Activated CD8-positive, alpha-beta memory T cell treated with anti-CD3 and anti-CD28 coated beads, Interleukin-2, amount 50 U/mL, for 1 hour (primary cell): Measurements from ENCODE around the gene RCAN2.
"Not testable (repeated sequence)": the region's sequence is repeated elsewhere in the genome, so short reads cannot be mapped to it uniquely, and the experiment has no call there.

ENCODE experiments used
- DNase-seq: peaks from one replicate; pipeline ENCODE4 v3.0.0-alpha.2; 2020; ENCODE audit errors: extremely low read depth

The RCAN2 gene

DNA sequence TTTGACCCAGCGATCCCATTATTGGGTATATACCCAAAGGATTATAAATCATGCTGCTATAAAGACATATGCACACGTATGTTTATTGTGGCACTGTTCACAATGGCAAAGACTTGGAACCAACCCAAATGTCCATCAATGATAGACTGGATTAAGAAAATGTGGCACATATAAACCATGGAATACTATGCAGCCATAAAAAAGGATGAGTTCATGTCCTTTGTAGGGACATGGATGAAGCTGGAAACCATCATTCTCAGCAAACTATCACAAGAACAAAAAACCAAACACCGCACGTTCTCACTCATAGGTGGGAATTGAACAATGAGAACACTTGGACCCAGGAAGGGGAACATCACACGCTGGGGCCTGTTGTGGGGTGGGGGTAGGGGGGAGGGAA is 103.5 kb downstream of the RCAN2 start:
- DNase-seq: not testable (repeated sequence)

- no peak for DNase-seq
Measured at GRCh38 chr6:46381579-46381978, 109.7 kb downstream of the RCAN2 start.

DNA sequence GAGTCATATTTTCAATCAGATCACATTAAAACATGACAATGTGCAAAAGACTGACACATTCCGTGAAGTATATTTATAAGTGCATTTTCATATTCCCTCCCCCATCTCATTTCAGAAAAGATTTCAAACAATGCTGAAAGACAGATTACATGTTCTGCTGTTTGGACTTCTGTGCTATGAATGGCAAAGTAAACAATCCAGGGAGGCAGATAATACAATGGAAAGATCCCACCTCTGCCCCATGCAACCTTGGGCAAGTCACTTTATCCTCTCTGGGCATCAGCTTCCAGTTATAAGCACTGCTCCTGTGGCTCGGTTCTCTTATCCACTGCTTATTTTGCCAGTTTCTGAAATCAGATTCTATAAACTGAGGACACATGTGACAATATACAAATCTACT is 110.2 kb downstream of the RCAN2 start:
- no peak for DNase-seq

DNA sequence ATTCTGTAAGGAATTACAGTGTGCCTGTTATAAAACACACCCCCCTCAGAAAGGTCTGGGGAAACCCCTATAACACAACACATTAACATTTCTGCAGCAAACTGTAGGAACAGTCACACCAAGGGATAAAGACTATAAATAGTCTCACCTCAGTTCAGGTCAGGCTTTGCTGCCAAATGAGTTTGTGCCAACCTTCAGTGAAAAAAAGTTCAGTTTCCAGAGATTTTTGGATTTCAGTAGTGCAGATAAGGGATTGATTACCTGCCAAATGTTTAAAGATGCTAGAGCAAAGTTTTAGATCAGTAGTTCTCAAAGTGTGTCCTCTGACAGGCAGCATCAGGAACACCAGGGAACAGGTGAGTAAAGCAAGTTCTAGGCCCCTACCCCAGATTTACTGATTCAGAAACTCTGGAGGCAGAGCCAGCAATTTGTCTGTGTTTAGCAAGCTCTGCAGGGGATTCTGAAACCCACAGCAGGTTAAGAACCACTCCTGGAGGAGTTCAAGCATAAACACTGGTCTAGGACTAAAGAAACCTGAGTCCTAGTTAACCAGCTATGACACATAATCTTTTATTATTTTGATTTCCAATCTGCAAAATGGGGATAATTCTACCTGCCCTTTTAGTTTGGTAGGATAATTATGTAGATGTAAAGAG is 111.0 kb downstream of the RCAN2 start:
- DNase-seq: no peak

- DNase-seq: no peak
Measured at GRCh38 chr6:46378882-46379416, 112.3 kb downstream of the RCAN2 start.

- DNase-seq: no peak
Measured at GRCh38 chr6:46378161-46378881, 112.9 kb downstream of the RCAN2 start.

- no peak for DNase-seq
Measured at GRCh38 chr6:46377209-46377608, 114.0 kb downstream of the RCAN2 start.

GRCh38 chr6:46376562-46377061 is 114.6 kb downstream of the RCAN2 start:
- no peak for DNase-seq

DNA sequence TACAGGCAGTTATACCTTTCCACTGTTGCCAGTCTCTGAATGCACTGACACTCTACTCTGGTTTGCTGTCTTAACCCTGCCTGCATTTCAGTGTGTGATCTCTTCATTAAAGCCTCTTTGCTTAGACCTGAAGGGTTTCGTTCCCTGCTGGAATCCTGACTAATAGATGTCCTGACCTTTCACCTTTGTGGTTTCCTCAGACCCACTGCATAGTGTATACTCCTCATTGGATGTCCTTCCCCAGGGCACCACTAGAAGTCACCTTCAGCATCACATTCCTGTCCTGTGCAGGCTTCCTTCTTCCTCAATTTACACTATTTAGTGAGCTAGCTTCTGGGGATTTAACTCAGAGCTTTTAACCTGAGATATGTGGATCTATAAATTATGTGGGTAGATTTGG is 120.6 kb downstream of the RCAN2 start:
- no peak for DNase-seq

- DNase-seq: no peak
Measured at GRCh38 chr6:46368169-46368536, 123.1 kb downstream of the RCAN2 start.

DNA sequence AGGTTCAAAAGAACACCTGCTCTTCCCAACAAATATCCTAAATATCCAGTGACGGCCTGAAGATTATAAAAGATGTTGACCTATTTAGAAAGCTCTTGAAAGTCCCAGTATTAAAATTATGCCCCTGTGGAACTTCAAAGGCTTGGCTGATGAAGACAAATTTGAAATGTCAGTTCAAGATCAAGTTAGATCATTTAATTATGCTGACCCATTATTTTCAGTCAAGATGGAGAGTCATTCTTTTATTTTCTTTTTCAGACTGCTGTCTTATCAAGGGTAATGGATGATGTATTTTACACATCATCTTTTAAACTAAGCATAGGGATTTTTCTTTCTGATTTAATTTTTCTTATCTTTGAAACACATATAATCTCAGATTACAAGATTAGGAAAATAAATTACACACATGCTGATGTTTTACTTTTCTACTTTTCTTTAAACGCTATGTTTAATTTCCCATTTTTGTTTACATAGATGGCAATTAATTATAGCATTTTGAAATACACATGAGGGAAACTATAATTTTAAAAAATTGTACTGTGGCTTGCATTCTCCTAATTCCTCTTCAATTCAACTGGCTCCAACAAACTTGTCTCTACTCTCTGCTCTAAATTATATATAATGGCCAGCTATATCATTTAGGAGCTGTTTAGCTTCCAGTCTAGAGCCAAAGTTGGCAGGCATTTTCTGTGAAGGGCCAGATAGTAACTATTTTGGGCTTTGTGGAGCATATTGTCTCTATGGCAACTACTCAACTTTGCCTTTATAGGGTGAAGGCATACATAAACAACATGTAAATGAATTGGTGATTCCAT is 123.7 kb downstream of the RCAN2 start:
- no peak for DNase-seq

- DNase-seq: no peak
Measured at GRCh38 chr6:46366190-46366900, 124.9 kb downstream of the RCAN2 start.

GRCh38 chr6:46357591-46357990 is 133.7 kb downstream of the RCAN2 start:
- no peak for DNase-seq

DNA sequence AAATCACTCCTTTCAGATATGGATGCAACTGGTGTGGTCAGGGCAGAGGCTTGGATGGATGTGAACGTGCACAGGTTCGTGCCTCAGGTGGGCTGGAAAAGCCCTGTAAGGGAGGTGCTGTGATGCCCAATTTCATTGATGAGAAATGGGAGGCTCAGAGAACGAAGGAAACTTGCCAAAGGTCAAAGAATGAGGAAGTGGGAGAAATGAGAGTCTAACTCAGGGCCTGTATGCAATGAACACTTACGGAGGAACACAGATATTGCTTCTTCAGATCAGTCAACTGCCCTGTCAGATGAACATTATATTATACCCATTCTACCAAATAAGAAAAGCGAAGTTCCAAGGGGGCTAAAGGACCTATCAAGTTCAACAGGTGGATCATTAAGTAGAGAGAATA is 134.7 kb downstream of the RCAN2 start:
- DNase-seq: no peak

DNA sequence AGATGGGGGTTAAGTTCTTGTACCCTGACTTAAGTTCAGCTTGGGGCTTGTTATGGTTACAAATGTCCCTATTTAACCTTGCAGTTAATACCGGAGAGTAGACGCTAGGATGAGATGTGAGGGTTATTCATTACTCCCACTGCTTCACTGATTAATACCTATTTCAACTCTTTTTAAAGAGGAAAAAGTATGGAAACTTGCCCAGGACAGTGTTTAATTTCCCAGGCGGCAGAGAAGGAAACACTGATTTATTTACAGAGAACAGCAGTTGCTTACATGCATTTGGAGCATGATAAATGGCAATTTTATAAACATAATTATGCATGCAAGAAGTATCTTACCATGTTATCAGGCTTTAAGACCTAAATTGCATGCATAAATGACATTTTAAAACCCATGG is 137.7 kb downstream of the RCAN2 start:
- no peak for DNase-seq

GRCh38 chr6:46352541-46353268 is 138.5 kb downstream of the RCAN2 start:
- no peak for DNase-seq

GRCh38 chr6:46350714-46351113 is 140.5 kb downstream of the RCAN2 start:
- no peak for DNase-seq

DNA sequence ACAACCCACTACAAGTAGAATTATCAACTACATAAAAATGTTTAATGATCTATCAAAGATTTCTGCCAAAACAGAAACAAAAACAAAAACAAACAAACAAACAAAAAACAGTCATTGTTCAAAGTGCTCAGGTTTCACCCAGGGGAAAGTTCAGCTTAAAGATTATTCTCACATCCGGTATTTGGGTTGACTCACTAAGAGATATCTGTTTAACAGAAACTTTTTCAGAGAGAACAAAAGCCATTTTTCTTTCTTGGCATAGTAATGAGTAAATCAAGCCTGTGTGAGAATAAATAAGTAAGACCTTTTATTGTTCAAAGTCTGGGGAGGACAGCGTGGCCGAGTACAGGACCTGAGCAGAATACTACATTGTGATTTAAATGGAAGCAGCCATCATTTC is 143.6 kb downstream of the RCAN2 start:
- no peak for DNase-seq

GRCh38 chr6:46340246-46340645 is 151.0 kb downstream of the RCAN2 start:
- DNase-seq: no peak

GRCh38 chr6:46338131-46338530 is 153.1 kb downstream of the RCAN2 start:
- no peak for DNase-seq

- DNase-seq: no peak
Measured at GRCh38 chr6:46334442-46334841, 156.8 kb downstream of the RCAN2 start.
